ENCODE results near the gene ZNF764. TPM values are rescaled to one million over a fixed set of nuclear protein-coding genes. Genes with fewer than 3 reads are reported as not detected.
"Not testable (repeated sequence)": the region's sequence is repeated elsewhere in the genome, so short reads cannot be mapped to it uniquely, and the experiment has no call there.

Gene ZNF764
- total and polyA plus RNA-seq, 11 donors: 7.4 to 17.2 (median 11.0) TPM

DNA sequence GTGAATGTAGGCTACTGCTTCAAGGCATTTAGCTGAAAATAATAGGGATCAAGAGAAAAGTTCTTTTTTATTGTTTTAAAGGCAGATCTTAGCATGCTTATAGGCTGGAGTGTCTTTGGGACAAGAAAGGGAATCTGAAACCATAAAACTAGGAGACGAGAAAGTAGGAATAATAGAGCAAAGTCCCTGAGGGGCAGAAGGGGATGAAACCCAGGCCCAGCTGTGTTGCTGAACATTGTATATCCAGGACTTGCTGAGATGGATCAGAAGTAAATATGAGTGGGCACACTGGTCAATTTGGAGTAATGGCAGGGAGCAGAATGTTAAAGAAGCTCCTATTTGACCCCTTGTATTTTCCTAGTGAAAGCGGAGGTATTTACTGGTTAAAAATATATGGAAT lies 42.8 kb upstream of the ZNF764 start:
- Histone ChIP-seq H3K4me1 (peaks cover 0 to 43% (median 8%) of the 10 kb centered on the region in 12 donors), H3K36me3 (peaks cover 0 to 42% (median 29%) of the 10 kb centered on the region in 9 donors), H3K27ac (no peak overlapping the region), H3K4me3 (no peak overlapping the region), H3K27me3 (no peaks in the 10 kb centered on the region), H3K9me3 (no peaks in the 10 kb centered on the region)
- ATAC-seq: no peak
- intact Hi-C loops (cut with DNase I): loop anchor here in 2 of 10 donors (5.0 to 10.0 kb wide), 2 partner anchors 144 to 156 kb away; partner anchors contain the start of gene SEPHS2 (in 1 of the 2)
- WGBS, 4 donors: 93 to 97% (median 94%) methylated on average over 2 of the region's 2 CpGs
- no peak for TF ChIP-seq POLR2A (IDR thresholded peaks at IDR 0.05)
- TF ChIP-seq, protein P1, sequence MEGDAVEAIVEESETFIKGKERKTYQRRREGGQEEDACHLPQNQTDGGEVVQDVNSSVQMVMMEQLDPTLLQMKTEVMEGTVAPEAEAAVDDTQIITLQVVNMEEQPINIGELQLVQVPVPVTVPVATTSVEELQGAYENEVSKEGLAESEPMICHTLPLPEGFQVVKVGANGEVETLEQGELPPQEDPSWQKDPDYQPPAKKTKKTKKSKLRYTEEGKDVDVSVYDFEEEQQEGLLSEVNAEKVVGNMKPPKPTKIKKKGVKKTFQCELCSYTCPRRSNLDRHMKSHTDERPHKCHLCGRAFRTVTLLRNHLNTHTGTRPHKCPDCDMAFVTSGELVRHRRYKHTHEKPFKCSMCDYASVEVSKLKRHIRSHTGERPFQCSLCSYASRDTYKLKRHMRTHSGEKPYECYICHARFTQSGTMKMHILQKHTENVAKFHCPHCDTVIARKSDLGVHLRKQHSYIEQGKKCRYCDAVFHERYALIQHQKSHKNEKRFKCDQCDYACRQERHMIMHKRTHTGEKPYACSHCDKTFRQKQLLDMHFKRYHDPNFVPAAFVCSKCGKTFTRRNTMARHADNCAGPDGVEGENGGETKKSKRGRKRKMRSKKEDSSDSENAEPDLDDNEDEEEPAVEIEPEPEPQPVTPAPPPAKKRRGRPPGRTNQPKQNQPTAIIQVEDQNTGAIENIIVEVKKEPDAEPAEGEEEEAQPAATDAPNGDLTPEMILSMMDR (IDR thresholded peaks at IDR 0.05): no peak
- DNase-seq: no peak

DNA sequence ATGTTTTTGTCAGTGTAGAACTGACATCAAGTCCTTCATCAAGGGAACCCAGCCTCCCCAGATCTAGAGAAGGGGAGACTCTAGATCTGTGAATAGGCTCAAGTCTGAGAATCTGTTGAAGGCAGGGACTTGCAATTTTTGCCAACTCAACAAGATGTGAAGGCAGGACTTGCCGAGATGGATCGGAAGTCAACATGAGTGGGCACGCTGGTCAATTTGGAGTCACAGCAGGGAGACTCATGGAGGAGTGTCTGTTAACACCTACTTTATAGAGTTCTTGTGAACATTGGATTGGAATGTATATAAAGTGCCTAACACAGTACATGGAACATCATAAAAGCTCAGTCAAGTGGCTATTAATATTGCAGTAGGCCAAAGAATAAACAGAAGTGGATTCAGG lies 42.0 kb upstream of the ZNF764 start:
- Histone ChIP-seq H3K4me1 (peaks cover 0 to 36% (median 8%) of the 10 kb centered on the region in 12 donors), H3K27ac (no peak overlapping the region), H3K27me3 (no peaks in the 10 kb centered on the region), H3K4me3 (no peak overlapping the region), H3K9me3 (no peaks in the 10 kb centered on the region), H3K36me3 (peaks cover 0 to 35% (median 26%) of the 10 kb centered on the region in 9 donors)
- ATAC-seq (no peak), DNase-seq (no peak)
- intact Hi-C loops (cut with DNase I): loop anchor here in 2 of 10 donors (5.0 to 10.0 kb wide), 2 partner anchors 143 to 155 kb away; partner anchors contain the start of gene SEPHS2 (in 1 of the 2)
- 83 to 95% (median 89%) methylated on average over 3 of the region's 3 CpGs for WGBS, 4 donors
- TF ChIP-seq POLR2A (IDR thresholded peaks at IDR 0.05): no peak
- TF ChIP-seq, protein P1 (IDR thresholded peaks at IDR 0.05): no peak

DNA sequence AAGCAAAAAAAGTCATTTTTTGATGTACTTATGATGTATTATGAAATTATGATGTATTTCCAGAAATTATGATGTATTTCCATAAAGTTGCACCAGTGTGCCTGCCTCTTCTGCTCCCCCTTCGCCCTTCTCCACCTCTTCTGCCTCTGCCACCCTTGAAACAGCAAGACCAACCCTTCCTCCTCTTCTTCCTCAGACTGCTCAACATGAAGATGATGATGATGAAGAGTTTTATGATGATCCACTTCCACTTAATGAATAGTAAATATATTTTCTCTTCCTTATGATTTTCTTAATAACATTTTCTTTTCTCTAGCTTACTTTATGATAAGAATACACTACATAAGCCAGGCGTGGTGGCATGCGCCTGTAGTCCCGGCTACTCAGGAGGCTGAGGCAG lies 34.7 kb upstream of the ZNF764 start:
- H3K27ac ChIP-seq: no peak overlapping the region
- peaks cover 0 to 4% (median 0%) of the 10 kb centered on the region in 12 donors for H3K9me3 ChIP-seq
- H3K36me3 ChIP-seq: peaks cover 0 to under 1% (median 0%) of the 10 kb centered on the region in 9 donors
- WGBS, 4 donors: 95 to 98% (median 96%) methylated on average over 4 of the region's 4 CpGs
- intact Hi-C loops (cut with DNase I): no loop called here
- DNase-seq (no peak), ATAC-seq (no peak)
- H3K27me3 ChIP-seq: no peaks in the 10 kb centered on the region
- H3K4me1 ChIP-seq: no peaks in the 10 kb centered on the region
- TF ChIP-seq, protein P1 (IDR thresholded peaks at IDR 0.05): no peak
- no peak for TF ChIP-seq POLR2A (IDR thresholded peaks at IDR 0.05)
- no peak overlapping the region for H3K4me3 ChIP-seq

DNA sequence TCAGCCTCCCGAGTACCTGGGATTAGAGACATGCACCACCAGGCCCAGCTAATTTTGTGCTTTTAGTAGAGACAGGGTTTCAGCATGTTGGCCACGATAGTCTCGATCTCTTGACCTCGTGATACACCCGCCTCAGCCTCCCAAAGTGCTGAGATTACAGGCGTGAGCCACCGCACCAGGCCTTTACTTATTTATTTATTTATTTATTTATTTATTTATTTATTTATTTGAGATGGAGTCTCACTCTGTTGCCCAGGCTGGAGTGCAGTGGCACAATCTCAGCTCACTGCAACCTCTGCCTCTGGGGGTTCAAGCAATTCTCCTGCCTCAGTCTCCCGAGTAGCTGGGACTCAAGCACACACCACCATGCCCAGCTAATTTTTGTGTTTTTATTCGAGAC lies 32.7 kb upstream of the ZNF764 start:
- DNase-seq; H3K9me3 ChIP-seq; H3K27ac ChIP-seq; ATAC-seq; intact Hi-C loops (cut with DNase I); H3K36me3 ChIP-seq; H3K4me3 ChIP-seq; H3K4me1 ChIP-seq; H3K27me3 ChIP-seq: not testable (repeated sequence)
- 91 to 98% (median 96%) methylated on average over 9 of the region's 9 CpGs for WGBS, 4 donors

DNA sequence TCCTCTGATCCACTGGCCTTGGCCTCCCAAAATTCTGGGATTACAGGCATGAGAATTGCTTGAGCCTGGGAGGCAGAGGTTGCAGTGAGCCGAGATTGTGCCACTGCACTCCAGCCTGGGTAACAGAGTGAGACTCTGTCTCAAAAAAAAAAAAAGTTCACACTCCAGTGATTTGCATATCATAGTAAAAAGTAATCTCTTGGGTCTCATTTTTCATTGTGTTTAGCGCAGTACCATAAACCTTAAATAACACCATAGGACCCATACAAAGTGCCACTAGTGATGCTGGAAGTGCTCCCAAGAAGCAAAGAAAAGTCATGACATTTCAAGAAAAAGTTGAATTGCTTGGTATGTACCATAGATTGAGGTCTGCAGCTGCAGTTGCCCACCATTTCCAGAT lies 31.4 kb upstream of the ZNF764 start:
- DNase-seq, ATAC-seq, H3K4me3 ChIP-seq, H3K36me3 ChIP-seq, H3K27me3 ChIP-seq, H3K9me3 ChIP-seq, H3K27ac ChIP-seq: not testable (repeated sequence)
- intact Hi-C loops (cut with DNase I): loop anchor here in 5 of 10 donors (5.0 to 10.0 kb wide), 7 partner anchors 38 to 68 kb away; partner anchors contain the start of genes FBRS (in 2 of the 5), PRR14 (in 1 of the 5) and ZNF768 (in 1 of the 5)
- 94 to 100% (median 96%) methylated on average over 2 of the region's 2 CpGs for WGBS, 4 donors
- H3K4me1 ChIP-seq: peaks cover 0 to 16% (median 7%) of the 10 kb centered on the region in 12 donors

All from heart left ventricle (tissue), 16 donors.